NB4 (cell line): ENCODE data around the gene SEC31A.

Source experiments
- POLR2A ChIP-seq: IDR thresholded peaks from 2 replicates; pipeline ENCODE4 v1.6.1; 2011; ENCODE audit warnings: mild to moderate bottlenecking; ENCODE audit not compliant: insufficient read length; ENCODE audit errors: extremely low read depth
- TF ChIP-seq, protein P1 (sequence below): IDR thresholded peaks from one replicate; pipeline ENCODE4 v1.5.1; 2012; ENCODE audit warnings: low read depth, low read length
- TF ChIP-seq, protein P2 (sequence below): IDR thresholded peaks from 2 replicates; pipeline ENCODE4 v1.6.1; 2011; ENCODE audit warnings: low read depth, low read length

DNA sequence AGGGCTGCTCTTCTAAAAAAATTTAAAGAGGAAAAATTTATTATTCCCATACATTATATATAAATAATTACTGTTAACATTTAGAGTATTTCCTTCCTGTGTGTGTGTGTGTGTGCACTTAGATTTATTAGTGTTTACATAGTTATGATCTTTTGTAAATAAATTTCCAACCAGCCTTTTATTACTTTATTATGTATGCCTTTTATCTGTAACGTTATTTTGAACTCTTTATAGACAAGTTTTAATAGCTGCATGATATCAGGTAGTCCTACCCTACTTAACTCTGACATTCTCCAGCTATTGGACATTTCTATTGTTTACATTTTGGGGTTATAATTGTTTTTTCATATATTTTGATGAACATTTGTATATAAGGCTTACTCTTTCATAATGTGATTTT lies 18.4 kb upstream of the SEC31A start:
- TF ChIP-seq, protein P1, sequence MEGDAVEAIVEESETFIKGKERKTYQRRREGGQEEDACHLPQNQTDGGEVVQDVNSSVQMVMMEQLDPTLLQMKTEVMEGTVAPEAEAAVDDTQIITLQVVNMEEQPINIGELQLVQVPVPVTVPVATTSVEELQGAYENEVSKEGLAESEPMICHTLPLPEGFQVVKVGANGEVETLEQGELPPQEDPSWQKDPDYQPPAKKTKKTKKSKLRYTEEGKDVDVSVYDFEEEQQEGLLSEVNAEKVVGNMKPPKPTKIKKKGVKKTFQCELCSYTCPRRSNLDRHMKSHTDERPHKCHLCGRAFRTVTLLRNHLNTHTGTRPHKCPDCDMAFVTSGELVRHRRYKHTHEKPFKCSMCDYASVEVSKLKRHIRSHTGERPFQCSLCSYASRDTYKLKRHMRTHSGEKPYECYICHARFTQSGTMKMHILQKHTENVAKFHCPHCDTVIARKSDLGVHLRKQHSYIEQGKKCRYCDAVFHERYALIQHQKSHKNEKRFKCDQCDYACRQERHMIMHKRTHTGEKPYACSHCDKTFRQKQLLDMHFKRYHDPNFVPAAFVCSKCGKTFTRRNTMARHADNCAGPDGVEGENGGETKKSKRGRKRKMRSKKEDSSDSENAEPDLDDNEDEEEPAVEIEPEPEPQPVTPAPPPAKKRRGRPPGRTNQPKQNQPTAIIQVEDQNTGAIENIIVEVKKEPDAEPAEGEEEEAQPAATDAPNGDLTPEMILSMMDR, result no peak
- no peak for TF ChIP-seq POLR2A
- TF ChIP-seq, protein P2, sequence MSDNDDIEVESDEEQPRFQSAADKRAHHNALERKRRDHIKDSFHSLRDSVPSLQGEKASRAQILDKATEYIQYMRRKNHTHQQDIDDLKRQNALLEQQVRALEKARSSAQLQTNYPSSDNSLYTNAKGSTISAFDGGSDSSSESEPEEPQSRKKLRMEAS, result no peak
